ENCODE data around the gene CLEC2D. TPM values are rescaled to one million over a fixed set of nuclear protein-coding genes. Genes with fewer than 3 reads are reported as not detected.

The CLEC2D gene
- total and polyA plus RNA-seq, 2 donors (not counting 3 experiments of a cell fraction or from before 2014, with no cell fraction given) = 1.8 to 4.1 TPM

- TF ChIP-seq POLR2A (IDR thresholded peaks at IDR 0.05; ENCODE audit: low read depth, low read length) (no peak), POLR2AphosphoS5 (IDR thresholded peaks at IDR 0.05; ENCODE audit: insufficient read depth, low read depth, low read length) (peak; percentile 28), GATA2 (IDR thresholded peaks at IDR 0.05; ENCODE audit: insufficient read depth, insufficient read length, low read depth, low read length) (peak; percentile 33), FOS (IDR thresholded peaks at IDR 0.05; ENCODE audit: borderline replicate concordance, insufficient read depth, low read length) (no peak)
- H2AFZ ChIP-seq (ENCODE audit: low read depth, low read length) = no peak overlapping the region
- ChIA-PET CTCF (interaction anchor here (0.6 to 2.3 kb wide), 11 partner anchors 8 to 231 kb away, joined by 3 to 27 read pairs (median 3); no protein-coding TSS in a partner anchor), POLR2A (no interaction called here)
- intact Hi-C loops (cut with micrococcal nuclease) = loop anchor here (2.0 kb wide), 1 partner anchor 27 kb away; no protein-coding TSS in a partner anchor
- H4K20me1 ChIP-seq (replicated peaks; ENCODE audit: control insufficient read depth, extremely low read depth, insufficient read depth, low read length) = no peaks in the 10 kb centered on the region
- peaks cover 0 to 1% of the 10 kb centered on the region in 2 experiments for H3K36me3 ChIP-seq (ENCODE audit: control insufficient read depth in 2 of 2, extremely low read depth in 1 of 2, insufficient read depth in 2 of 2, low read length in 2 of 2)
- H3K9ac ChIP-seq (replicated peaks; ENCODE audit: extremely low read depth, insufficient read depth, low read length) = no peak overlapping the region
- peak; percentile 90 for FAIRE-seq
- H3K9me1 ChIP-seq (replicated peaks; ENCODE audit: control insufficient read depth, extremely low read depth, insufficient read depth, low read length) = no peaks in the 10 kb centered on the region
- peak; percentile 86 for DNase-seq (ENCODE audit: low read depth, low spot score)
- H3K4me1 ChIP-seq (ENCODE audit: control insufficient read depth, extremely low read depth, insufficient read depth, low read length) = peaks cover 17% of the 10 kb centered on the region
- peak overlapping the region; percentile 79 for H3K4me2 ChIP-seq (ENCODE audit: insufficient read depth, low read length)
- H3K4me3 ChIP-seq (replicated peaks in 1 of 3; ENCODE audit: insufficient read depth in 1 of 3, low read depth in 1 of 3, low read length in 3 of 3) = no peak overlapping the region
- dilution Hi-C loops (cut with MboI; ENCODE audit: extremely low pct_ligation_motif_present, low sequenced_read_pairs) = no loop called here
- peak overlapping the region; percentile 22 for H3K27ac ChIP-seq (ENCODE audit: insufficient read depth, low read depth, low read length)
- H3K27me3 ChIP-seq (ENCODE audit: control insufficient read depth in 2 of 2, insufficient read depth in 2 of 2, low read length in 2 of 2) = no peaks in the 10 kb centered on the region
- no peaks in the 10 kb centered on the region for H3K79me2 ChIP-seq (ENCODE audit: control insufficient read depth, insufficient read depth, low read length)
- no TSS peak for BruUV-seq (replicated peaks)
- no peaks in the 10 kb centered on the region for H3K9me3 ChIP-seq (replicated peaks; ENCODE audit: control insufficient read depth, insufficient read depth, low read length)
Measured at GRCh38 chr12:9699898-9700605, 30.5 kb downstream of the CLEC2D start.

DNA sequence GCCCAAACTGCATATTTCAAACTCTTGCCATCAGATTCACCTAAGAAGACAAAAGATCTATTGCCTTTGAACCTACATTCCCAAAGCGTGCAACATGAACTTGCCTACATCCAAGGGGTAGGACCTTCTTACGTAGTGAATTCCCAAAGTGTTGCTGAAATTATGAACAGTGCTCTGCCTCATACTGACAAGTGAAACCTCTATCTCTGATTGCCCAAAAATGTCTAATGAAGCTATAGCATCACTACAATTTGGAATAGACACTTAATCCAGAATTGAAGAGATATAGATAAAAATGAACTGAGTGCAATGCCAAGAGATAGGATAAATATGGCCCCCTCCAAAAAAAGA is 31.1 kb downstream of the CLEC2D start:
- no peak overlapping the region for H3K4me2 ChIP-seq (ENCODE audit: insufficient read depth, low read length)
- no peaks in the 10 kb centered on the region for H3K9me3 ChIP-seq (replicated peaks; ENCODE audit: control insufficient read depth, insufficient read depth, low read length)
- no peaks in the 10 kb centered on the region for H3K27me3 ChIP-seq (ENCODE audit: control insufficient read depth in 2 of 2, insufficient read depth in 2 of 2, low read length in 2 of 2)
- no peaks in the 10 kb centered on the region for H3K79me2 ChIP-seq (ENCODE audit: control insufficient read depth, insufficient read depth, low read length)
- dilution Hi-C loops (cut with MboI; ENCODE audit: extremely low pct_ligation_motif_present, low sequenced_read_pairs) = no loop called here
- ChIA-PET POLR2A (no interaction called here), CTCF (interaction anchor here (0.7 to 2.3 kb wide), 7 partner anchors 8 to 76 kb away, joined by 3 to 27 read pairs (median 4); no protein-coding TSS in a partner anchor)
- no TSS peak for BruUV-seq (replicated peaks)
- H3K4me3 ChIP-seq (replicated peaks in 1 of 3; ENCODE audit: insufficient read depth in 1 of 3, low read depth in 1 of 3, low read length in 3 of 3) = no peak overlapping the region
- no peak for DNase-seq (ENCODE audit: low read depth, low spot score)
- H3K4me1 ChIP-seq (ENCODE audit: control insufficient read depth, extremely low read depth, insufficient read depth, low read length) = peaks cover 17% of the 10 kb centered on the region
- H2AFZ ChIP-seq (ENCODE audit: low read depth, low read length) = no peak overlapping the region
- no peaks in the 10 kb centered on the region for H3K36me3 ChIP-seq (ENCODE audit: control insufficient read depth in 2 of 2, extremely low read depth in 1 of 2, insufficient read depth in 2 of 2, low read length in 2 of 2)
- H3K9me1 ChIP-seq (replicated peaks; ENCODE audit: control insufficient read depth, extremely low read depth, insufficient read depth, low read length) = no peaks in the 10 kb centered on the region
- TF ChIP-seq MAX (IDR thresholded peaks at IDR 0.05; ENCODE audit: insufficient read depth, insufficient read length) = no peak
- no peak for TF ChIP-seq CTCF (IDR thresholded peaks at IDR 0.05; ENCODE audit: extremely low read depth in 1 of 2, insufficient read depth in 1 of 2, low read depth in 1 of 2, low read length in 2 of 2)
- no peak for TF ChIP-seq POLR2AphosphoS5 (IDR thresholded peaks at IDR 0.05; ENCODE audit: insufficient read depth, low read depth, low read length)
- TF ChIP-seq POLR2A (IDR thresholded peaks at IDR 0.05; ENCODE audit: low read depth, low read length) = no peak
- no peak for TF ChIP-seq GATA2 (IDR thresholded peaks at IDR 0.05; ENCODE audit: insufficient read depth, insufficient read length, low read depth, low read length)
- TF ChIP-seq MYC (IDR thresholded peaks at IDR 0.05; ENCODE audit: low read depth, low read length) = no peak
- no peak for TF ChIP-seq EZH2 (IDR thresholded peaks at IDR 0.05; ENCODE audit: borderline replicate concordance, low read depth, low read length, severe bottlenecking)
- TF ChIP-seq FOS (IDR thresholded peaks at IDR 0.05; ENCODE audit: borderline replicate concordance, insufficient read depth, low read length) = no peak
- no peak for TF ChIP-seq JUN (IDR thresholded peaks at IDR 0.05; ENCODE audit: borderline replicate concordance, insufficient read depth, insufficient read length, low read depth)
- intact Hi-C loops (cut with micrococcal nuclease) = loop anchor here (2.0 kb wide), 1 partner anchor 28 kb away; no protein-coding TSS in a partner anchor
- no peaks in the 10 kb centered on the region for H4K20me1 ChIP-seq (replicated peaks; ENCODE audit: control insufficient read depth, extremely low read depth, insufficient read depth, low read length)
- H3K27ac ChIP-seq (ENCODE audit: insufficient read depth, low read depth, low read length) = no peak overlapping the region
- FAIRE-seq = no peak
- no peak overlapping the region for H3K9ac ChIP-seq (replicated peaks; ENCODE audit: extremely low read depth, insufficient read depth, low read length)

Measured in endothelial cell of umbilical vein (primary cell).